A673 (cell line): ENCODE data around the gene GATB. TPM values are rescaled to one million over a fixed set of nuclear protein-coding genes. Genes with fewer than 3 reads are reported as not detected.

Source experiments
- BruUV-seq: library from RNA; stranded (reverse); fragments of 400-500 nt; replicated peaks from 2 replicates; lab custom pipeline; 2021; lab: Mats Ljungman, UMichigan
- CTCF ChIA-PET: fragments of 300-600 bp; sonication (Branson Sonifier 250); formaldehyde crosslinking; loops from one replicate; lab custom pipeline; 2022; ENCODE audit warnings: antibody characterized with exemption; lab: Charles Lee
- POLR2A ChIA-PET: fragments of 300-600 bp; sonication (Branson Sonifier 250); formaldehyde crosslinking; loops from one replicate; lab custom pipeline; 2022; ENCODE audit warnings: antibody characterized with exemption; ENCODE audit not compliant: low non-redundant PET; lab: Charles Lee
- DNase-seq: peaks from one replicate; pipeline ENCODE4 v3.0.0-alpha.2; 2015; ENCODE audit warnings: low spot score
- H3K27ac ChIP-seq: fragments of 200-600 bp; sonication (generic); 2 replicates; pipeline ENCODE4 v1.5.1; 2016; ENCODE audit warnings: mixed run types, low read depth, mild to moderate bottlenecking, mixed read lengths, antibody characterized with exemption, low read length; ENCODE audit not compliant: poor library complexity, severe bottlenecking
- H3K27me3 ChIP-seq: fragments of 200-600 bp; sonication (generic); replicated peaks from 2 replicates; pipeline ENCODE4 v1.6.1; 2017; ENCODE audit warnings: mixed run types, low read depth, mild to moderate bottlenecking, mixed read lengths, antibody characterized with exemption, low read length; ENCODE audit not compliant: insufficient read depth, poor library complexity
- H3K36me3 ChIP-seq: fragments of 200-600 bp; sonication (generic); 2 replicates; pipeline ENCODE4 v1.6.1; 2016; ENCODE audit warnings: mixed run types, mild to moderate bottlenecking, mixed read lengths, antibody characterized with exemption, low read length; ENCODE audit not compliant: insufficient read depth, poor library complexity, severe bottlenecking
- H3K4me1 ChIP-seq: fragments of 200-600 bp; sonication (generic); 2 replicates; pipeline ENCODE4 v1.6.1; 2017; ENCODE audit warnings: mixed run types, mild to moderate bottlenecking, mixed read lengths, antibody characterized with exemption, low read length; ENCODE audit not compliant: insufficient read depth, poor library complexity, severe bottlenecking
- H3K4me3 ChIP-seq: fragments of 200-600 bp; sonication (generic); 2 replicates; pipeline ENCODE4 v1.5.1; 2016; ENCODE audit warnings: low read depth, mixed run types, mild to moderate bottlenecking, mixed read lengths, low read length; ENCODE audit not compliant: poor library complexity, severe bottlenecking
- H3K9me3 ChIP-seq: fragments of 200-600 bp; sonication (generic); 2 replicates; pipeline ENCODE4 v1.6.1; 2016; ENCODE audit warnings: mixed run types, low read depth, mild to moderate bottlenecking, mixed read lengths, antibody characterized with exemption, low read length; ENCODE audit not compliant: poor library complexity, severe bottlenecking
- EZH2 ChIP-seq: fragments of 200-600 bp; sonication (generic); IDR thresholded peaks from 2 replicates; pipeline ENCODE4 v1.6.1; 2017; ENCODE audit warnings: borderline replicate concordance, low read depth, mild to moderate bottlenecking, mixed read lengths, antibody characterized with exemption, low read length; ENCODE audit not compliant: poor library complexity, severe bottlenecking
- intact Hi-C: fragments of 100-400 bp; cut with micrococcal nuclease; formaldehyde crosslinking; loops from one replicate; pipeline ENCODE4 v1.10.0; 2022; ENCODE audit not compliant: unreplicated experiment
- total RNA-seq: library from RNA; stranded (reverse); gene quantifications from 2 replicates; pipeline ENCODE4 v1.2.3, GENCODE V29; 2021
- TF ChIP-seq, protein P1 (sequence below): fragments of 300-800, 200-600 bp; sonication (generic); conservative IDR thresholded peaks from 2 replicates; pipeline ENCODE4 v1.5.1; 2017; ENCODE audit warnings: low read depth, mild to moderate bottlenecking, antibody characterized with exemption, low read length, moderate library complexity, mixed read lengths

GATB gene
- total RNA-seq, 1 experiment from 2014 or later = 23.8 TPM

DNA sequence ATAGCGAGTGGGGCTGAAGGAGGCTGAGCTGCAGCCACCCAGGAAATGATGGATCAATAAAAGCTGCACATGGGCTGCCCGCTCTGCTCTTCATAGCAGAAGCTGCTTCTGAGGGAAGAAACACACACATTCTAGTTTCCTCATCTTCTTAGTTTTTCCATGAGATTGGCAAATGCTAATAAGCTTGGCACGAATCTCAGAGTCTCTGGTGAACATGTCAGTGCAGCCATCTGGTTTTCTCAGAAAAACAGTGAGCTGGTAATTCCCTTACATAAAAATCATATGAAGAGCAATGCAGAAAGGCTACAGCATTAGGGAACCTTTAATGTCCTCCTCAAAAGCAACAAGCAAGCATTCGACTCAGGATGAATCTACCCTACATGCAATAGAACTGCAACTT is 69.9 kb downstream of the GATB start:
- H3K36me3 ChIP-seq = no peaks in the 10 kb centered on the region
- H3K27ac ChIP-seq = no peak overlapping the region
- no peaks in the 10 kb centered on the region for H3K9me3 ChIP-seq
- no peak for TF ChIP-seq EZH2
- no TSS peak for BruUV-seq
- no peaks in the 10 kb centered on the region for H3K27me3 ChIP-seq
- ChIA-PET CTCF (no interaction called here), POLR2A (no interaction called here)
- H3K4me3 ChIP-seq = no peak overlapping the region
- DNase-seq = no peak
- H3K4me1 ChIP-seq = no peaks in the 10 kb centered on the region
- intact Hi-C loops = no loop called here

DNA sequence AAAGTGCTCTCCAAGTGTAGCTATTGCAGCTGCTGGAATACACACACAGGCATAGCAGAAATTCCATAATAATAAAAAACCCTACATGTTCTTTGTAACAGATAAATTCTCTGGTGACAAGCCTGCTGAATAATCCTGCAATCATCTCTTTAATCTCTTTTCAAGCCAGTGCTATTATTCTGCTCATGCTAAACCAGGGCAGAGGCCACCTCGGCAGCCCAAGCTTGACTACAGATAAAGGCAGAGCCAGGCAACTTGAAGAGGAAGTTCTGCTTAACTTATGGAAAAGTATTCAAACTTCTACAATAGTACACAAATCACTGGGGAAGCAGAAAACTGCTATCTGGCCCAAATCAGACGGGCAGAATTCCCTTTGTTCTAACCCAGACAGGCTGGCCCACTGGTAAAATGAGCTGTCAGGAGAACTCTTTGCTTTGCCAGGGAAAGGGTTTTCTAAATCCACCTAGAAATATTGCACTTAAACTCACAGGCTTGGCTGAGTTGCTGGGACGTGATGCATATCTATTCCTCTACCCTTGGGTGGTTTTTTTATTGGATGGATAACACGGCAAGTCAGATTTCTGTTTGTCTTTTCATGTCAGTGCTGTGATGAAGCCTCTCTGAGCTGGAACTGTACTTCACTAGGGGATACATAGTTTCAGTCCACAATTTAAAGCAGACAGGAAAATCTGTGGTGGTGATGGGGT is 70.5 kb downstream of the GATB start:
- H3K4me1 ChIP-seq = no peaks in the 10 kb centered on the region
- intact Hi-C loops = no loop called here
- DNase-seq = no peak
- no TSS peak for BruUV-seq
- CTCF ChIA-PET = no interaction called here
- H3K36me3 ChIP-seq = no peaks in the 10 kb centered on the region
- POLR2A ChIA-PET = no interaction called here
- H3K4me3 ChIP-seq = no peak overlapping the region
- H3K27me3 ChIP-seq = no peaks in the 10 kb centered on the region
- TF ChIP-seq EZH2 = no peak
- TF ChIP-seq, protein P1, sequence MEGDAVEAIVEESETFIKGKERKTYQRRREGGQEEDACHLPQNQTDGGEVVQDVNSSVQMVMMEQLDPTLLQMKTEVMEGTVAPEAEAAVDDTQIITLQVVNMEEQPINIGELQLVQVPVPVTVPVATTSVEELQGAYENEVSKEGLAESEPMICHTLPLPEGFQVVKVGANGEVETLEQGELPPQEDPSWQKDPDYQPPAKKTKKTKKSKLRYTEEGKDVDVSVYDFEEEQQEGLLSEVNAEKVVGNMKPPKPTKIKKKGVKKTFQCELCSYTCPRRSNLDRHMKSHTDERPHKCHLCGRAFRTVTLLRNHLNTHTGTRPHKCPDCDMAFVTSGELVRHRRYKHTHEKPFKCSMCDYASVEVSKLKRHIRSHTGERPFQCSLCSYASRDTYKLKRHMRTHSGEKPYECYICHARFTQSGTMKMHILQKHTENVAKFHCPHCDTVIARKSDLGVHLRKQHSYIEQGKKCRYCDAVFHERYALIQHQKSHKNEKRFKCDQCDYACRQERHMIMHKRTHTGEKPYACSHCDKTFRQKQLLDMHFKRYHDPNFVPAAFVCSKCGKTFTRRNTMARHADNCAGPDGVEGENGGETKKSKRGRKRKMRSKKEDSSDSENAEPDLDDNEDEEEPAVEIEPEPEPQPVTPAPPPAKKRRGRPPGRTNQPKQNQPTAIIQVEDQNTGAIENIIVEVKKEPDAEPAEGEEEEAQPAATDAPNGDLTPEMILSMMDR = no peak
- H3K9me3 ChIP-seq = no peaks in the 10 kb centered on the region
- no peak overlapping the region for H3K27ac ChIP-seq

DNA sequence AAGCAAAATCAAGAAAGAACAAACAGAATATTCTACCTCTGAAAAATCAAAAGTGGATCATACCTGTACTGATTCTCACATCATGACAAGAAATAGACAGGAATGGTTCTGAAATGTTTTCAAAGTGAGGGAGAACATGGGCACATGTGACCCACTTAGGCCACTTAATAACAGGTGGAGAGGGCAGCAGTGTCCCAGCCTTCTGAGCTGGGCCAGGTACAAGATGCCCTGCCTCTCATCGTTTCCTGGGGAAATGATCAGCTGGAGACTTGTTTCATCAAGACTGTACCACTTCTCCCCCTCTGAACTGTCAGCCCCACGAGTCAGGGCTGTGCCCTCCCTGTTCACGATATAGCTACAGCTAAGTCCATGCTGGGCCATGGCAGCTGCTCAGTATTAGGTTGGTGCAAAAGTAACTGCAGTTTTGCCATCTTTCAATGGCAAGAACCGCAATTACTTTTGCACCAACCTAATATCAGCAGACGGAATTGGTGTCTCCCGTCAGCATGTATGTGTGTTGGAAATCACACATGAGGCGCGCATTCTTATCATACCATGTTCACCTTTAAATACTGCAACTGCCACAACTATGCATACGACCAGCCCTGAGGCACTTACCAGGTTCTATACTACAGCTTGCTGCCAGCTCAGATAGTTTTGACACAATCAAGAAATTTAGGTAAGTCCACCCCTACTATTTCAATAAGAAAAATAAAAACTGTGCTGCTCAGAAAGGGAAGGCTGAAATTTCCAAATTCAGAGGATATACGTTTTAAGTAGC is 71.4 kb downstream of the GATB start:
- no peak overlapping the region for H3K4me3 ChIP-seq
- no peaks in the 10 kb centered on the region for H3K36me3 ChIP-seq
- no peak for DNase-seq
- H3K27ac ChIP-seq = no peak overlapping the region
- no peaks in the 10 kb centered on the region for H3K27me3 ChIP-seq
- H3K9me3 ChIP-seq = no peaks in the 10 kb centered on the region
- POLR2A ChIA-PET = interaction anchor here (0.6 kb wide), 1 partner anchor 590 kb away, joined by 6 read pairs; no protein-coding TSS in a partner anchor
- CTCF ChIA-PET = no interaction called here
- no peak for TF ChIP-seq EZH2
- TF ChIP-seq, protein P1 = no peak
- no peaks in the 10 kb centered on the region for H3K4me1 ChIP-seq
- BruUV-seq = no TSS peak
- intact Hi-C loops = no loop called here
